Body of pancreas (tissue), 4 donors: ENCODE results near the gene SMCP. TPM values are rescaled to one million over a fixed set of nuclear protein-coding genes. Genes with fewer than 3 reads are reported as not detected.

Experiments used
- ATAC-seq: fragments of 150-250 bp; one replicate; pipeline ENCODE4 v1.9.1; 2016
- DNase-seq, 4 donors: peaks; one replicate each; pipeline ENCODE4 v3.0.0-alpha.2; 2019
- H3K27ac ChIP-seq, 4 donors: fragments of 200-600 bp; sonication (generic); 1 replicate in 3 of 4; 2 replicates in 1 of 4; pipeline versions ENCODE4 v1.5.1 to v1.6.1; 2016 to 2019; ENCODE audit warnings: mild to moderate bottlenecking in 1 of 4, mixed read lengths in 1 of 4, moderate library complexity in 1 of 4
- H3K27me3 ChIP-seq, 2 donors: fragments of 200-600 bp; sonication (generic); one replicate each; pipeline ENCODE4 v1.6.0; 2016; ENCODE audit warnings: mild to moderate bottlenecking in 1 of 2
- H3K36me3 ChIP-seq, 2 donors: fragments of 200-600 bp; sonication (generic); replicated peaks in 1 of 2; 2 replicates each; pipeline ENCODE4 v1.5.1; 2016; ENCODE audit warnings: low read depth in 2 of 2; ENCODE audit not compliant: insufficient read depth in 1 of 2
- H3K4me1 ChIP-seq: fragments of 200-600 bp; sonication (generic); one replicate; pipeline ENCODE4 v1.6.0; 2016
- H3K4me3 ChIP-seq, 2 donors: fragments of 200-600 bp; sonication (generic); 1 replicate in 1 of 2; 2 replicates in 1 of 2; pipeline ENCODE4 v1.5.1; 2016 to 2019
- H3K9me3 ChIP-seq, 3 donors: fragments of 200-600 bp; sonication (generic); 1 replicate in 2 of 3; 2 replicates in 1 of 3; pipeline ENCODE4 v1.5.1; 2016
- CTCF ChIP-seq, 7 experiments: fragments of 450-650 bp in 4 of 7; fragments of 200-600 bp in 3 of 7; sonication (generic) in 3 of 7; IDR thresholded peaks; one replicate each; pipeline ENCODE4 v1.5.1; 2016 to 2019; ENCODE audit warnings: antibody characterized with exemption in 7 of 7
- POLR2A ChIP-seq, 3 donors: fragments of 450-650 bp; IDR thresholded peaks; one replicate each; pipeline ENCODE4 v1.6.1; 2016; ENCODE audit warnings: antibody characterized with exemption in 3 of 3, mild to moderate bottlenecking in 2 of 3
- whole genome bisulfite sequencing, 2 donors: methylation state at CpG; one replicate each; pipeline ENCODE4 v1.1.5; 2017; 5-methylcytosine and 5-hydroxymethylcytosine counted together
- intact Hi-C: fragments of 100-400 bp; cut with DNase I; formaldehyde crosslinking; loops from one replicate; pipeline ENCODE4 v1.15.1; 2023
- total RNA-seq, 2 donors: library from RNA; depleted of rRNA; stranded (reverse); fragments of >200 nt; gene quantifications; one replicate each; pipeline ENCODE4 v1.1.0, GENCODE V29; 2016

Gene SMCP
- total RNA-seq, 2 donors from 2014 or later: not detected

GRCh38 chr1:152899027-152899426 is 20.9 kb downstream of the SMCP start:
- DNase-seq: no peak
- ATAC-seq: no peak

GRCh38 chr1:152899883-152900282 is 21.8 kb downstream of the SMCP start:
- WGBS, 2 donors: 48 to 56% methylated on average over 2 of the region's 2 CpGs

More at GRCh38 chr1:152899027-152899426, 20.9 kb downstream of the SMCP start:
- no peak overlapping the region for H3K27ac ChIP-seq
- no peaks in the 10 kb centered on the region for H3K36me3 ChIP-seq
- 61 to 67% methylated on average over 4 of the region's 4 CpGs for WGBS, 2 donors
- TF ChIP-seq POLR2A (IDR thresholded peaks at IDR 0.05) (no peak), CTCF (IDR thresholded peaks at IDR 0.05) (no peak)
- no peak overlapping the region for H3K4me3 ChIP-seq
- no peaks in the 10 kb centered on the region for H3K9me3 ChIP-seq
- intact Hi-C loops: no loop called here
- H3K27me3 ChIP-seq: no peaks in the 10 kb centered on the region
- H3K4me1 ChIP-seq: no peaks in the 10 kb centered on the region

GRCh38 chr1:152901631-152902030 is 23.5 kb downstream of the SMCP start:
- no peaks in the 10 kb centered on the region for H3K4me1 ChIP-seq
- TF ChIP-seq POLR2A (IDR thresholded peaks at IDR 0.05): no peak
- no peak for TF ChIP-seq CTCF (IDR thresholded peaks at IDR 0.05)
- H3K4me3 ChIP-seq: no peak overlapping the region
- H3K36me3 ChIP-seq: no peaks in the 10 kb centered on the region
- DNase-seq: no peak
- no peaks in the 10 kb centered on the region for H3K27me3 ChIP-seq
- WGBS, 2 donors: 64 to 81% methylated on average over 5 of the region's 5 CpGs
- intact Hi-C loops: no loop called here
- no peak for ATAC-seq
- no peak overlapping the region for H3K27ac ChIP-seq
- no peaks in the 10 kb centered on the region for H3K9me3 ChIP-seq

More at GRCh38 chr1:152899883-152900282, 21.8 kb downstream of the SMCP start:
- intact Hi-C loops: no loop called here
- DNase-seq (no peak), ATAC-seq (no peak)
- H3K9me3 ChIP-seq: no peaks in the 10 kb centered on the region
- H3K4me3 ChIP-seq: no peak overlapping the region
- H3K36me3 ChIP-seq: no peaks in the 10 kb centered on the region
- no peaks in the 10 kb centered on the region for H3K4me1 ChIP-seq
- TF ChIP-seq CTCF (IDR thresholded peaks at IDR 0.05) (no peak), POLR2A (IDR thresholded peaks at IDR 0.05) (no peak)
- H3K27me3 ChIP-seq: no peaks in the 10 kb centered on the region
- no peak overlapping the region for H3K27ac ChIP-seq

GRCh38 chr1:152902636-152903035 is 24.5 kb downstream of the SMCP start:
- DNase-seq (no peak), ATAC-seq (no peak)
- Histone ChIP-seq H3K27me3 (no peaks in the 10 kb centered on the region), H3K27ac (no peak overlapping the region), H3K4me3 (no peak overlapping the region), H3K4me1 (no peaks in the 10 kb centered on the region), H3K9me3 (no peaks in the 10 kb centered on the region), H3K36me3 (no peaks in the 10 kb centered on the region)
- no peak for TF ChIP-seq CTCF (IDR thresholded peaks at IDR 0.05)
- no peak for TF ChIP-seq POLR2A (IDR thresholded peaks at IDR 0.05)
- intact Hi-C loops: no loop called here
- 69 to 73% methylated on average over 3 to 4 of the region's 4 CpGs for WGBS, 2 donors

- Histone ChIP-seq H3K36me3 (no peaks in the 10 kb centered on the region), H3K4me1 (no peaks in the 10 kb centered on the region), H3K4me3 (no peak overlapping the region), H3K27me3 (no peaks in the 10 kb centered on the region), H3K9me3 (no peaks in the 10 kb centered on the region), H3K27ac (no peak overlapping the region)
- DNase-seq (no peak), ATAC-seq (no peak)
- intact Hi-C loops: no loop called here
- 84 to 88% methylated on average over 7 of the region's 7 CpGs for WGBS, 2 donors
- no peak for TF ChIP-seq CTCF (IDR thresholded peaks at IDR 0.05)
- TF ChIP-seq POLR2A (IDR thresholded peaks at IDR 0.05): no peak
Measured at GRCh38 chr1:152904688-152905440, 26.7 kb downstream of the SMCP start.
